Measurements from ENCODE around the gene SERHL2.
"Not testable (repeated sequence)": the region's sequence is repeated elsewhere in the genome, so short reads cannot be mapped to it uniquely, and the experiment has no call there.

DNA sequence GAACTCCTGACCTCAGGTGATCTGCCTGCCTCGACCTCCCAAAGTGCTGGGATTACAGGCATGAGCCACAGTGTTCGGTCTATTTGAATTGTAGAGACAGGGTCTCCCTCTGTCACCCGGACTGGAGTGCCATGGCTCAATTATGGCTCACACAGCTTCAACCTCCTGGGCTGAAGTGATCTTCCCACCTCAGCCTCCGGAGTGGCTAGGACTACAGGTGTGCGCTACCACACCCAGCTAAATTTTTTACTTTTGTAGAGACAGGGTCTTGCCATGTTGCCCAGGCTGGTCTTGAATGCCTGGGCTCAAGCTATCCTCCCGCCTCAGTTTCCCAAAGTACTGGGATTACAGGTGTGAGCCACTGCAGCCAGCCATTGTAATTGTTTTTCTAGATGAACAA lies 14.2 kb downstream of the SERHL2 start:
- TF ChIP-seq CTCF, POLR2A (IDR thresholded peaks at IDR 0.05): not testable (repeated sequence)
